DOHH2 (cell line): ENCODE measurements around the gene NATD1.
A peak's percentile ranks its signal among the peaks of the same experiment; 100 is the strongest.

Experiments
- H3F3A ChIP-seq: fragments of 200-600 bp; sonication (generic), shearing (Covaris generic); 2 replicates; pipeline ENCODE4 v1.6.0; 2016; ENCODE audit warnings: antibody characterized with exemption, mild to moderate bottlenecking; ENCODE audit not compliant: control insufficient read depth, insufficient read depth
- H3K27ac ChIP-seq: fragments of 200-600 bp; sonication (generic); 2 replicates; pipeline ENCODE4 v1.5.1; 2014; ENCODE audit warnings: low read depth, mild to moderate bottlenecking, low read length, moderate library complexity
- H3K27me3 ChIP-seq: fragments of 200-600 bp; sonication (generic); 2 replicates; pipeline ENCODE4 v1.6.1; 2014; ENCODE audit warnings: mild to moderate bottlenecking, low read length, mixed read lengths; ENCODE audit not compliant: control insufficient read depth
- H3K36me3 ChIP-seq: fragments of 200-600 bp; sonication (generic); 2 replicates; pipeline ENCODE4 v1.6.1; 2014; ENCODE audit warnings: mild to moderate bottlenecking, low read length, moderate library complexity, mixed read lengths; ENCODE audit not compliant: control insufficient read depth
- H3K4me1 ChIP-seq: fragments of 200-600 bp; sonication (generic); 2 replicates; pipeline ENCODE4 v1.6.1; 2014; ENCODE audit warnings: mild to moderate bottlenecking, low read length, mixed read lengths; ENCODE audit not compliant: control insufficient read depth
- H3K4me2 ChIP-seq: fragments of 200-600 bp; sonication (generic); 2 replicates; pipeline ENCODE4 v1.6.0; 2014; ENCODE audit warnings: mild to moderate bottlenecking, low read length, moderate library complexity
- H3K4me3 ChIP-seq: fragments of 200-600 bp; sonication (generic); 2 replicates; pipeline ENCODE4 v1.5.1; 2014; ENCODE audit warnings: mild to moderate bottlenecking, low read length, mixed read lengths
- H3K79me2 ChIP-seq: fragments of 200-600 bp; sonication (generic); 2 replicates; pipeline ENCODE4 v1.6.1; 2014; ENCODE audit warnings: mild to moderate bottlenecking, low read length, mixed read lengths; ENCODE audit not compliant: control insufficient read depth
- H3K9me2 ChIP-seq: fragments of 200-600 bp; sonication (generic); replicated peaks from 2 replicates; pipeline ENCODE4 v1.6.1; 2014; ENCODE audit warnings: mild to moderate bottlenecking, low read length, mixed read lengths; ENCODE audit not compliant: control insufficient read depth
- H3K9me3 ChIP-seq: fragments of 200-600 bp; sonication (generic); 2 replicates; pipeline ENCODE4 v1.6.1; 2014; ENCODE audit warnings: antibody characterized with exemption, low read length, mixed read lengths; ENCODE audit not compliant: control insufficient read depth, insufficient read depth
- H4K20me1 ChIP-seq: fragments of 200-600 bp; sonication (generic); 2 replicates; pipeline ENCODE4 v1.6.0; 2014; ENCODE audit warnings: low read depth, mild to moderate bottlenecking, antibody characterized with exemption, low read length, moderate library complexity; ENCODE audit not compliant: control insufficient read depth, insufficient read depth
- EZH2phosphoT487 ChIP-seq: fragments of 200-600 bp; sonication (generic); IDR thresholded peaks from 2 replicates; pipeline ENCODE4 v1.6.1; 2017; ENCODE audit warnings: borderline replicate concordance, mild to moderate bottlenecking, antibody characterized with exemption, low read length, moderate library complexity, mixed read lengths
- TF ChIP-seq, protein P1 (sequence below): fragments of 200-600 bp; sonication (generic); IDR thresholded peaks from one replicate; pipeline ENCODE4 v1.5.1; 2014; ENCODE audit warnings: antibody characterized with exemption, mild to moderate bottlenecking, low read depth, low read length; ENCODE audit not compliant: poor library complexity, severe bottlenecking

Gene NATD1, protein sequence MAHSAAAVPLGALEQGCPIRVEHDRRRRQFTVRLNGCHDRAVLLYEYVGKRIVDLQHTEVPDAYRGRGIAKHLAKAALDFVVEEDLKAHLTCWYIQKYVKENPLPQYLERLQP

DNA sequence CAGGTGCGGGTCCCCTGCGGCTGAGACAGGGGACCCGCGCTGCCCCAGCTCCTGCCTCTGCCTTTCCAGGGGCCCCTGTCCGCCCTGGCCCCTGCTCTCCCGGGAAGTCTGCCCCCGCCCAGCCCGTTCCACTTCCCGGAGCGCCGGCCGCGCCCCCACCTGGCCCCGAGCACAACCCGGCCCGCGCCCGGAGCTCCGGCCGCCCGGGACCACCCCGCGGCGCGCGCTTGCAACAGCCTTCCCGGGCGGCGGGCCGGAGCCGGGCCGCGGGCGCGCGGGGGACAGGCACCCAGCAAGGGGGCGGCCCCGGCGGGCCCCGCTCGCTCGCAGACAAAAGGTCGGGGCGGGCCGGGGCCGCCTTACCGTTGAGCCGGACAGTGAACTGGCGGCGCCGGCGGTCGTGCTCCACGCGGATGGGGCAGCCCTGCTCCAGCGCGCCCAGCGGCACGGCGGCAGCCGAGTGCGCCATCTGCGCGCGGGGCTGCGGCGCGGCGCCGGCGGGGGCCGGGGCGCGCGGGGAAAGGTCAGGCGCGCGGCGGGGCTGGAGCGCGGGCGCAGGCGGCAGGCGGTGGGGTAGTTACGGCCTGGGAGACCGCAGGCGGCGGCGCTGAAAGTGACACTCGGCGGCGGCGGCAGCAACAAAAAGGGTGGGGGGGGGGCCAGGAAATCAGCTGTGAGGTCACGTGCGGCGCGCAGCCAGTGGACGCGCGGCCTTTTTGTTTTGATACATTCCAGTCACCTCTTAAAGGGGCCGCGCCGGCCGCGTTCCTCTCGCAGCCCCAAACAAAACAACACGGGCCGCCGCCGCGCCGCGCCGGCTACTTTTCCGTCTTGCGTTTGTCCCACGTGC lies at the start of gene NATD1:
Gene NATD1, minus strand, starts transcription at position 615 of the 850 bp plus-strand sequence. Its CDS starts 146 bp downstream, at position 469.
- H3K27ac ChIP-seq: no peak within 1 kb of the TSS
- H3K9me2 ChIP-seq: no peaks in the 10 kb centered on the region

DNA sequence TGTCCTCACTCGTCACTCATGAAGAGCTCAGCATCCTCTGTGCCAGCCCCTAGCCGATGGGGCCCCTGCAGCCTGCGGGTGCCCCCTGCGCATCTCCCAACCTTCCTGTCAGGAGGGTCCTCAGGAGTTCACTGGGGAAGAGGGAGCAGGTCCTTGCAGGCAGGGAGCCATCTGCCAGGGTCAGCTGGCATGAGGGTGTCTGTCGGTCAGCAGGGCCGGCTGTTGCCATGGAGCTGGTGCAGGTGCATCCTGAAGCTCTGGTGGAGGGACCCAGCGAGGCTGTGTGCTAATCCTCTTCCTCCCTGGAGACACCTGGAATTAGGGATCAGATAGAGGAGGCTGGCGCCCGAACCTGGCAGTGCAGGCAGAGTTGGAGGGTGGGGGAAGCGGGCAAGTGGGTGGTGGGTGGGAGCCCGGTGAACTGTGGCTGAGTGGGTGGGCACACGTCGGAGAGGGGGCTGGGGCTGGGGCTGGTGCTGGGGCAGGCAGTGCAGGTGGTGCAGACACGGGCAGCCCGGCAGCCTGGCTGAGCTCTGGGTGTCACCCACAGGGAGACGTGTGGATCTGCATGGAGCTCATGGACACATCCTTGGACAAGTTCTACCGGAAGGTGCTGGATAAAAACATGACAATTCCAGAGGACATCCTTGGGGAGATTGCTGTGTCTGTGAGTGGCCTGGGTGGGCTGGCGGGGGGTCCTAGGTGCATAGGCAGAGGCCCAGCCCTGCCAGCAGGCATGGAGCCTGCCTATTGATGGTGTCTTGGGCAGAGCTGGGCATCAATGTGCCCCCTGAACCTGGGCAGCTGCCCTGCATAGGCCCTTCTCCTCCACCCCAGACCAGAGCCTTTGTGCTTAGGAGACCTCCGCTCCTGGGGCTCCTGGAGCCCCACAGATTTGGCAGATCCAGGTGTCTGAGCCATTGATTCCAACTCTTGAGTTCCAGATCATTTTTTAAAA lies 48.7 kb upstream of the NATD1 start:
- no peak overlapping the region for H3K27ac ChIP-seq
- no peaks in the 10 kb centered on the region for H3K27me3 ChIP-seq
- H3K9me2 ChIP-seq: no peaks in the 10 kb centered on the region
- no peaks in the 10 kb centered on the region for H3K79me2 ChIP-seq
- no peaks in the 10 kb centered on the region for H3F3A ChIP-seq
- no peak overlapping the region for H3K4me3 ChIP-seq
- H3K4me2 ChIP-seq: no peak overlapping the region
- no peaks in the 10 kb centered on the region for H3K9me3 ChIP-seq
- no peaks in the 10 kb centered on the region for H3K4me1 ChIP-seq
- peaks cover 14% of the 10 kb centered on the region; the same call in 1 of the 2 replicates for H3K36me3 ChIP-seq
- H4K20me1 ChIP-seq: no peaks in the 10 kb centered on the region
- TF ChIP-seq, protein P1, sequence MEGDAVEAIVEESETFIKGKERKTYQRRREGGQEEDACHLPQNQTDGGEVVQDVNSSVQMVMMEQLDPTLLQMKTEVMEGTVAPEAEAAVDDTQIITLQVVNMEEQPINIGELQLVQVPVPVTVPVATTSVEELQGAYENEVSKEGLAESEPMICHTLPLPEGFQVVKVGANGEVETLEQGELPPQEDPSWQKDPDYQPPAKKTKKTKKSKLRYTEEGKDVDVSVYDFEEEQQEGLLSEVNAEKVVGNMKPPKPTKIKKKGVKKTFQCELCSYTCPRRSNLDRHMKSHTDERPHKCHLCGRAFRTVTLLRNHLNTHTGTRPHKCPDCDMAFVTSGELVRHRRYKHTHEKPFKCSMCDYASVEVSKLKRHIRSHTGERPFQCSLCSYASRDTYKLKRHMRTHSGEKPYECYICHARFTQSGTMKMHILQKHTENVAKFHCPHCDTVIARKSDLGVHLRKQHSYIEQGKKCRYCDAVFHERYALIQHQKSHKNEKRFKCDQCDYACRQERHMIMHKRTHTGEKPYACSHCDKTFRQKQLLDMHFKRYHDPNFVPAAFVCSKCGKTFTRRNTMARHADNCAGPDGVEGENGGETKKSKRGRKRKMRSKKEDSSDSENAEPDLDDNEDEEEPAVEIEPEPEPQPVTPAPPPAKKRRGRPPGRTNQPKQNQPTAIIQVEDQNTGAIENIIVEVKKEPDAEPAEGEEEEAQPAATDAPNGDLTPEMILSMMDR: no peak
- no peak for TF ChIP-seq EZH2phosphoT487

More for the DNA sequence above, at the start of gene NATD1:
- Histone ChIP-seq H3K4me3 (peak within 1 kb of the TSS; percentile 76), H3K4me1 (peaks cover 11% of the 10 kb centered on the region), H3K79me2 (no peaks in the 10 kb centered on the region), H3F3A (no peaks in the 10 kb centered on the region), H3K9me3 (no peaks in the 10 kb centered on the region), H3K36me3 (no peaks in the 10 kb centered on the region), H3K4me2 (peak within 1 kb of the TSS; percentile 95), H3K27me3 (peaks cover 39% of the 10 kb centered on the region), H4K20me1 (no peaks in the 10 kb centered on the region)
- TF ChIP-seq, protein P1: no peak
- no peak for TF ChIP-seq EZH2phosphoT487

DNA sequence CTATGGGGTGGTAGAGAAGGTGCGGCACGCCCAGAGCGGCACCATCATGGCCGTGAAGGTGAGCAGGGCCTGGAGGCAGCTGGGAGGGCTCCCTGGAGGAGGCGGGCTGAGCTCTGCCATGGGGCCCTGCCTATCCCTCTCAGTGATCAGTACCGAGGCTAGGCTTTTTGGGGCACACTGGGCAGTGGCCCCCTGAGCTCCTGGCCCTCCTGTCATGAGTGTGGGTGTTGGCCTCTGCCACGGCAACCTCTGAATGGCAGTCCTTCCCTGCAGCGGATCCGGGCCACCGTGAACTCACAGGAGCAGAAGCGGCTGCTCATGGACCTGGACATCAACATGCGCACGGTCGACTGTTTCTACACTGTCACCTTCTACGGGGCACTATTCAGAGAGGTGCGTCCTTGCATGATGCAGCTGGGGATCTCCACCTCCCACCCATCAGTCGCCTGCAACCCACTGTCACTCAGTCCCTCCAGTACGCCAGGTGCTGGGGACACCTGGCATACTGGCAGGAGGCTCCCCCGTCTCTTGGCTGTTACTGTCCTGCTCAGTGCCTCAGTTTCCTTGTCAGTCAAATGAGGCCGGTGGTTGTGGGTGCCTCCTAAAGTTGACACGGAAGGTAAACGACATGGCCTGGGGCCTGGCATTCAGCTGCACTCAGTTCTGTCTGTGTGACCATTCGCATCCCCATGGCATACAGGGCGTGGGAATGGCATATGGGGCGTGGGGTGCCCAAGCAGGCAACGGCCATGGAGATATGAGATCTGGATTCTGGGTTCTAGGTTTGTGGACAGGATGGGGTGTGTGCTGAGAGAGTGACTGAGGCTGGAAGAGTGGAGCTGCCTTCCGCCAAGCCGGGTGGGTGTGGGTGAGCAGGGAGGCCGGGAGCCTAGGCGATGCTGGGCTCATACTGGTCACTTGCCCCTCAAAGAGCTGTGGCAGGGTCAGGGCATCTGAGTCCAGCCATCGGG lies 47.7 kb upstream of the NATD1 start:
- Histone ChIP-seq H4K20me1 (no peaks in the 10 kb centered on the region), H3K36me3 (peaks cover 14% of the 10 kb centered on the region; the same call in 1 of the 2 replicates), H3K27me3 (no peaks in the 10 kb centered on the region), H3K9me3 (no peaks in the 10 kb centered on the region), H3F3A (no peaks in the 10 kb centered on the region), H3K27ac (no peak overlapping the region), H3K79me2 (no peaks in the 10 kb centered on the region), H3K4me3 (no peak overlapping the region), H3K4me1 (no peaks in the 10 kb centered on the region), H3K9me2 (no peaks in the 10 kb centered on the region), H3K4me2 (no peak overlapping the region)
- TF ChIP-seq, protein P1: no peak
- no peak for TF ChIP-seq EZH2phosphoT487
